ENCODE measurements around the gene SUPT5H.
A peak's percentile ranks its signal among the peaks of the same experiment; 100 is the strongest.

DNA sequence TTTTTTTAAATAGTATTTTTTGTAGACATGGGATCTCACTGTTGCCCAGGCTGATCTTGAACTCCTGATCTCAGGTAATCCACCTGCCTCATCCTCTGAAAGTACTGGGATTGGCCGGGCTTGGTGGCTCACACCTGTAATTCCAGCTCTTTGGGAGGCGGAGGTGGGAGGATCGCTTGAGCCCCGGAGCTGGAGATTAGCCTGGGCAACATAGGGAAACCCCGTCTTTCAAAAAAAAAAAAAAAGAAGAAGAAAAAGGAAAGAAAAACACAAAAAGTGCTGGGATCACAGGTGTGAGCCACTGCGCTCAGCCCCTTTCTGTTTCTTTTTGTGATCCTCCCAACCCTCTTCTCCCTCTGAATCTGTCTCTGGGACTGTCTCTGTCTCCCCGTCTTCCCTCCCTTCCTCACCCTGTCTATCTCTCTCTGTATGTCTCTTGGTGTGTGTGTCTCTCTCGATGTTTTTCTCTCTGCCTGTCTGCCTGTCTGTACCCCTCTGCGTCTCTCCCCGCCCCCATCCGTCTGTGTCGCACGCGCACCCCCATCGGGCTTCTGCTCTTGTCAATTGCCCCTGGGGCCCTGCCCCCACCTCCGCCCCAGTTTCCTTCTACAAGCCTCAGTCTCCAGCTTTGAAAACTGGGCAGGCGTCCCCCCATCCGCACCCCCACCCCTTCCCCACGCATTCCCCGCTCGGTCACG is 39.3 kb upstream of the SUPT5H start:
- TF ChIP-seq POLR2A (IDR thresholded peaks at IDR 0.05) = peak in 1 of 4 donors; percentile 24
- TF ChIP-seq, protein P1, sequence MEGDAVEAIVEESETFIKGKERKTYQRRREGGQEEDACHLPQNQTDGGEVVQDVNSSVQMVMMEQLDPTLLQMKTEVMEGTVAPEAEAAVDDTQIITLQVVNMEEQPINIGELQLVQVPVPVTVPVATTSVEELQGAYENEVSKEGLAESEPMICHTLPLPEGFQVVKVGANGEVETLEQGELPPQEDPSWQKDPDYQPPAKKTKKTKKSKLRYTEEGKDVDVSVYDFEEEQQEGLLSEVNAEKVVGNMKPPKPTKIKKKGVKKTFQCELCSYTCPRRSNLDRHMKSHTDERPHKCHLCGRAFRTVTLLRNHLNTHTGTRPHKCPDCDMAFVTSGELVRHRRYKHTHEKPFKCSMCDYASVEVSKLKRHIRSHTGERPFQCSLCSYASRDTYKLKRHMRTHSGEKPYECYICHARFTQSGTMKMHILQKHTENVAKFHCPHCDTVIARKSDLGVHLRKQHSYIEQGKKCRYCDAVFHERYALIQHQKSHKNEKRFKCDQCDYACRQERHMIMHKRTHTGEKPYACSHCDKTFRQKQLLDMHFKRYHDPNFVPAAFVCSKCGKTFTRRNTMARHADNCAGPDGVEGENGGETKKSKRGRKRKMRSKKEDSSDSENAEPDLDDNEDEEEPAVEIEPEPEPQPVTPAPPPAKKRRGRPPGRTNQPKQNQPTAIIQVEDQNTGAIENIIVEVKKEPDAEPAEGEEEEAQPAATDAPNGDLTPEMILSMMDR (IDR thresholded peaks at IDR 0.05) = no peak

Data from esophagus squamous epithelium (tissue), 4 donors.